NOMO-1 treated with dmso at 0.1 percent for 144 hours (cell line): Measurements from ENCODE around the gene TBC1D1.
A peak's percentile ranks its signal among the peaks of the same experiment; 100 is the strongest.

Source experiments
- DNase-seq: peaks from one replicate; lab custom pipeline; 2025; ENCODE audit not compliant: unreplicated experiment; lab: John Stamatoyannopoulos, UW

Gene TBC1D1

GRCh38 chr4:37988670-37989069 is 97.8 kb downstream of the TBC1D1 start:
- DNase-seq, result no peak

- peak; percentile 92 for DNase-seq
These were observed 98.7 kb downstream of the TBC1D1 start for GRCh38 chr4:37989398-37990260.

- no peak for DNase-seq
These were observed 99.9 kb downstream of the TBC1D1 start for GRCh38 chr4:37990731-37991245.

- DNase-seq, result no peak
These were observed 100.9 kb downstream of the TBC1D1 start for GRCh38 chr4:37991623-37992410.

- DNase-seq, result no peak
These were observed 102.9 kb downstream of the TBC1D1 start for GRCh38 chr4:37993806-37994205.

- no peak for DNase-seq
These were observed 103.7 kb downstream of the TBC1D1 start for GRCh38 chr4:37994569-37994968.

GRCh38 chr4:37995299-37995821 is 104.5 kb downstream of the TBC1D1 start:
- no peak for DNase-seq

GRCh38 chr4:37995981-37996775 is 105.3 kb downstream of the TBC1D1 start:
- DNase-seq, result no peak

- DNase-seq, result no peak
These were observed 107.3 kb downstream of the TBC1D1 start for GRCh38 chr4:37998226-37998625.

- no peak for DNase-seq
These were observed 108.3 kb downstream of the TBC1D1 start for GRCh38 chr4:37999000-37999716.

GRCh38 chr4:37999965-38000364 is 109.1 kb downstream of the TBC1D1 start:
- DNase-seq, result no peak

GRCh38 chr4:38001927-38002326 is 111.0 kb downstream of the TBC1D1 start:
- no peak for DNase-seq

- no peak for DNase-seq
These were observed 111.7 kb downstream of the TBC1D1 start for GRCh38 chr4:38002451-38003071.

- DNase-seq, result no peak
These were observed 112.2 kb downstream of the TBC1D1 start for GRCh38 chr4:38003102-38003501.

- DNase-seq, result no peak
These were observed 112.7 kb downstream of the TBC1D1 start for GRCh38 chr4:38003628-38004027.

GRCh38 chr4:38004062-38004461 is 113.2 kb downstream of the TBC1D1 start:
- DNase-seq, result no peak

- no peak for DNase-seq
These were observed 114.0 kb downstream of the TBC1D1 start for GRCh38 chr4:38004887-38005286.

GRCh38 chr4:38005637-38006036 is 114.8 kb downstream of the TBC1D1 start:
- no peak for DNase-seq

GRCh38 chr4:38007645-38008044 is 116.8 kb downstream of the TBC1D1 start:
- DNase-seq, result no peak

GRCh38 chr4:38008571-38009021 is 117.7 kb downstream of the TBC1D1 start:
- DNase-seq, result no peak
